K562 (cell line): Measurements from ENCODE around the gene VNN1. TPM values are rescaled to one million over a fixed set of nuclear protein-coding genes. Genes with fewer than 3 reads are reported as not detected.

Source experiments
- ATAC-seq: fragments of 200-7000 bp; cut with Tn5 transposase; 3 replicates; pipeline ENCODE4 v1.9.1; 2020; ENCODE audit warnings: moderate library complexity
- BruUV-seq: library from RNA; stranded (reverse); fragments of 400-500 nt; replicated peaks from 2 replicates; lab custom pipeline; 2021; lab: Mats Ljungman, UMichigan
- CTCF ChIA-PET: fragments of 300-600 bp; formaldehyde crosslinking; extraction: SDS; loops from one replicate; lab custom pipeline; 2021; ENCODE audit warnings: low intra/inter-chr PET ratio; lab: Yijun Ruan, JAX
- POLR2A ChIA-PET: fragments of 300-600, 350-650 bp; sonication (Branson Sonifier 250); formaldehyde crosslinking; extraction: SDS; loops from one replicate; lab custom pipeline; 2021; ENCODE audit warnings: antibody characterized with exemption, inconsistent platforms; lab: Yijun Ruan, JAX
- DNase-seq, 4 experiments: peaks; one replicate each; pipeline versions ENCODE4 v3.0.0 to v3.0.0-alpha.2; 2011 to 2018; ENCODE audit warnings: low spot score in 3 of 4, mixed read lengths in 3 of 4; ENCODE audit errors: extremely low read depth in 1 of 4
- FAIRE-seq: peaks from 2 replicates; lab custom pipeline; 2011; peaks lifted over from hg19 to GRCh38; lab: Jason Lieb, UNC
- H2AFZ ChIP-seq: 2 replicates; pipeline ENCODE4 v1.6.0; 2011; ENCODE audit warnings: low read depth, low read length, control low read depth, inconsistent platforms
- H3K27ac ChIP-seq: fragments of 200-600 bp; 3 replicates; pipeline ENCODE4 v1.8.0; 2011; ENCODE audit warnings: low read depth, mild to moderate bottlenecking, control low read depth, inconsistent platforms, low read length, moderate library complexity, mixed read lengths; ENCODE audit errors: extremely low read depth
- H3K27me3 ChIP-seq, 2 experiments: fragments of 300-600 bp in 1 of 2; 2 replicates in 1 of 2; 3 replicates in 1 of 2; pipeline versions ENCODE4 v1.6.0 to v1.8.0; 2011; ENCODE audit warnings: inconsistent platforms in 2 of 2, low read length in 2 of 2, mild to moderate bottlenecking in 1 of 2, mixed read lengths in 1 of 2, moderate library complexity in 1 of 2; ENCODE audit not compliant: control insufficient read depth in 2 of 2, insufficient read depth in 2 of 2
- H3K36me3 ChIP-seq: fragments of 300-600 bp; 3 replicates; pipeline ENCODE4 v1.8.0; 2011; ENCODE audit warnings: mild to moderate bottlenecking, low read length, inconsistent platforms; ENCODE audit not compliant: control insufficient read depth, insufficient read depth
- H3K4me1 ChIP-seq, 2 experiments: fragments of 200-600 bp in 1 of 2; replicated peaks in 1 of 2; 2 replicates in 1 of 2; 3 replicates in 1 of 2; pipeline versions ENCODE4 v1.5.1 to v1.8.0; 2011; ENCODE audit warnings: inconsistent platforms in 2 of 2, low read length in 2 of 2, mild to moderate bottlenecking in 1 of 2, mixed read lengths in 1 of 2, moderate library complexity in 1 of 2; ENCODE audit not compliant: control insufficient read depth in 2 of 2, insufficient read depth in 2 of 2
- H3K4me2 ChIP-seq: 2 replicates; pipeline ENCODE4 v1.6.1; 2011; ENCODE audit warnings: low read length, control low read depth, inconsistent platforms, mixed read lengths; ENCODE audit not compliant: insufficient read depth
- H3K4me3 ChIP-seq: fragments of 200-600 bp; sonication (generic), shearing (Covaris generic); 2 replicates; pipeline ENCODE4 v1.5.1; 2016; ENCODE audit warnings: control low read depth, inconsistent platforms
- H3K79me2 ChIP-seq: fragments of 200-600 bp; 3 replicates; pipeline ENCODE4 v1.8.0; 2011; ENCODE audit warnings: low read length, inconsistent platforms; ENCODE audit not compliant: control insufficient read depth, insufficient read depth
- H3K9ac ChIP-seq, 2 experiments: 2 replicates each; pipeline versions ENCODE4 v1.6.0 to v1.6.1; 2011; ENCODE audit warnings: low read depth in 2 of 2, low read length in 2 of 2, control low read depth in 1 of 2, inconsistent platforms in 1 of 2, mild to moderate bottlenecking in 1 of 2, mixed read lengths in 1 of 2; ENCODE audit not compliant: insufficient read depth in 1 of 2
- H3K9me1 ChIP-seq: one replicate; pipeline ENCODE4 v1.6.0; 2011; ENCODE audit warnings: inconsistent platforms, mild to moderate bottlenecking, low read length, moderate library complexity; ENCODE audit not compliant: control insufficient read depth, insufficient read depth
- H3K9me3 ChIP-seq: replicated peaks from 2 replicates; pipeline ENCODE4 v1.5.1; 2011; ENCODE audit warnings: low read depth, low read length, inconsistent platforms; ENCODE audit not compliant: control insufficient read depth, insufficient read depth
- H4K20me1 ChIP-seq: replicated peaks from 2 replicates; pipeline ENCODE4 v1.6.1; 2011; ENCODE audit warnings: low read length, inconsistent platforms, mixed read lengths; ENCODE audit not compliant: control insufficient read depth, insufficient read depth
- ADNP ChIP-seq: fragments of 200-800 bp; sonication (Bioruptor generic); IDR thresholded peaks from 2 replicates; pipeline ENCODE4 v1.6.1; 2016; ENCODE audit warnings: missing genetic modification characterization, missing compliant biosample characterization
- BRD9 ChIP-seq: fragments of 450-650 bp; IDR thresholded peaks from 2 replicates; pipeline ENCODE4 v1.6.1; 2018; ENCODE audit warnings: low read depth; ENCODE audit not compliant: partially characterized antibody
- CHD1 ChIP-seq: fragments of 200-600 bp; sonication (generic); IDR thresholded peaks from one replicate; pipeline ENCODE4 v1.6.1; 2012; ENCODE audit warnings: mild to moderate bottlenecking, moderate library complexity, low read length, inconsistent platforms
- CSDE1 ChIP-seq, 2 experiments: fragments of 450-650 bp; IDR thresholded peaks; 2 replicates each; pipeline ENCODE4 v1.6.1; 2016; ENCODE audit warnings: mild to moderate bottlenecking in 1 of 2
- DIDO1 ChIP-seq: fragments of 450-650 bp; IDR thresholded peaks from 2 replicates; pipeline ENCODE4 v1.6.1; 2016; ENCODE audit warnings: low read depth, missing biosample characterization, missing genetic modification characterization
- DLX4 ChIP-seq: fragments of 250-450 bp; sonication (Bioruptor Pico); IDR thresholded peaks from 2 replicates; pipeline ENCODE4 v1.6.1; 2021; ENCODE audit warnings: mild to moderate bottlenecking
- FUS ChIP-seq: fragments of 200-400 bp; formaldehyde crosslinking; optimal IDR thresholded peaks from 2 replicates; pipeline ENCODE3; 2017; ENCODE audit warnings: low read depth, low read length
- HDAC2 ChIP-seq: fragments of 450-650 bp; IDR thresholded peaks from 2 replicates; pipeline ENCODE4 v1.6.1; 2016; ENCODE audit warnings: mild to moderate bottlenecking
- MIER1 ChIP-seq: fragments of 450-650 bp; IDR thresholded peaks from 2 replicates; pipeline ENCODE4 v1.6.1; 2016; ENCODE audit warnings: antibody characterized with exemption, mild to moderate bottlenecking, low read depth
- NCOA1 ChIP-seq: fragments of 450-650 bp; IDR thresholded peaks from 2 replicates; pipeline ENCODE4 v1.6.1; 2016; ENCODE audit warnings: low read depth
- NFATC3 ChIP-seq: fragments of 450-650 bp; IDR thresholded peaks from 2 replicates; pipeline ENCODE4 v1.6.1; 2017; ENCODE audit warnings: mild to moderate bottlenecking
- RBBP5 ChIP-seq: fragments of 200-600 bp; sonication (generic); IDR thresholded peaks from 2 replicates; pipeline ENCODE4 v1.6.1; 2012; ENCODE audit warnings: borderline replicate concordance, mild to moderate bottlenecking, low read length, control low read depth, inconsistent platforms; ENCODE audit not compliant: insufficient read depth, poor library complexity, severe bottlenecking
- RCOR1 ChIP-seq, 2 experiments: IDR thresholded peaks; 2 replicates each; pipeline ENCODE4 v1.6.1; 2012; ENCODE audit warnings: low read depth in 2 of 2, low read length in 2 of 2, borderline replicate concordance in 1 of 2, improper control_type of control experiment in 1 of 2
- U2AF2 ChIP-seq: fragments of 200-400 bp; formaldehyde crosslinking; optimal IDR thresholded peaks from 2 replicates; pipeline ENCODE3; 2017; ENCODE audit warnings: low read depth, mild to moderate bottlenecking, low read length
- ZNF24 ChIP-seq: fragments of 450-650 bp; IDR thresholded peaks from 2 replicates; pipeline ENCODE4 v1.6.1; 2016
- ZNF324 ChIP-seq: fragments of 250-450 bp; sonication (Bioruptor Pico); IDR thresholded peaks from 2 replicates; pipeline ENCODE4 v1.4.0; 2020; ENCODE audit warnings: mild to moderate bottlenecking
- ZNF551 ChIP-seq: fragments of 250-450 bp; sonication (Bioruptor Pico); IDR thresholded peaks from 2 replicates; pipeline ENCODE4 v1.5.0; 2021; ENCODE audit warnings: mild to moderate bottlenecking, moderate library complexity
- ZNF785 ChIP-seq: fragments of 250-450 bp; sonication (Bioruptor Pico); IDR thresholded peaks from 2 replicates; pipeline ENCODE4 v1.4.0; 2020; ENCODE audit warnings: mild to moderate bottlenecking
- WGBS: fragments of 100-300 bp; shearing (Covaris generic); methylation state at CpG from one replicate; pipeline ENCODE4 v1.1.6; 2016; ENCODE audit warnings: low coverage, mixed read lengths; ENCODE audit not compliant: insufficient coverage; ENCODE audit errors: missing lambda C conversion rate; 5-methylcytosine and 5-hydroxymethylcytosine counted together
- in situ Hi-C: fragments of 300-500 bp; cut with MboI; formaldehyde crosslinking; loops from 4 replicates; pipeline ENCODE4 v1.15.0; 2018; ENCODE audit warnings: inconsistent platforms, mixed read lengths
- intact Hi-C: fragments of 100-400 bp; cut with micrococcal nuclease; formaldehyde crosslinking; loops from 2 replicates; pipeline ENCODE4 v1.14.2; 2022
- polyA plus RNA-seq, 8 experiments: library from polyadenylated mRNA; depleted of rRNA in 4 of 8; stranded (reverse) in 5 of 8; unstranded in 3 of 8; fragments of >200 nt; fragmentation: Nextera tagmentation in 2 of 8; fragmentation: Illumina TruSeq in 1 of 8; extraction: Ambion mirVana in 2 of 8; extraction: Trizol in 1 of 8; gene quantifications; 2 replicates each; pipeline versions ENCODE4 v1.2.1 to v1.2.3, GENCODE V29; 2011 to 2014; ENCODE audit warnings: inconsistent platforms in 1 of 8, missing spikeins in 1 of 8
- total RNA-seq, 7 experiments: library from RNA; depleted of rRNA in 6 of 7; stranded (reverse); fragments of >200 nt in 6 of 7; fragmentation: Illumina TruSeq in 2 of 7; extraction: Trizol in 2 of 7; gene quantifications; 2 replicates each; pipeline versions ENCODE4 v1.2.1 to v1.2.3, GENCODE V29; 2011 to 2021; ENCODE audit warnings: low replicate concordance in 1 of 7
- TF ChIP-seq, protein P1 (sequence below): fragments of 450-650 bp; IDR thresholded peaks from 2 replicates; pipeline ENCODE4 v1.7.1; 2018; ENCODE audit warnings: mild to moderate bottlenecking, low read depth; ENCODE audit not compliant: partially characterized antibody

Gene VNN1
- total and polyA plus RNA-seq, 9 of the 15 experiments (the other 6 are each of a cell fraction or from before 2014, with no cell fraction given): not detected

DNA sequence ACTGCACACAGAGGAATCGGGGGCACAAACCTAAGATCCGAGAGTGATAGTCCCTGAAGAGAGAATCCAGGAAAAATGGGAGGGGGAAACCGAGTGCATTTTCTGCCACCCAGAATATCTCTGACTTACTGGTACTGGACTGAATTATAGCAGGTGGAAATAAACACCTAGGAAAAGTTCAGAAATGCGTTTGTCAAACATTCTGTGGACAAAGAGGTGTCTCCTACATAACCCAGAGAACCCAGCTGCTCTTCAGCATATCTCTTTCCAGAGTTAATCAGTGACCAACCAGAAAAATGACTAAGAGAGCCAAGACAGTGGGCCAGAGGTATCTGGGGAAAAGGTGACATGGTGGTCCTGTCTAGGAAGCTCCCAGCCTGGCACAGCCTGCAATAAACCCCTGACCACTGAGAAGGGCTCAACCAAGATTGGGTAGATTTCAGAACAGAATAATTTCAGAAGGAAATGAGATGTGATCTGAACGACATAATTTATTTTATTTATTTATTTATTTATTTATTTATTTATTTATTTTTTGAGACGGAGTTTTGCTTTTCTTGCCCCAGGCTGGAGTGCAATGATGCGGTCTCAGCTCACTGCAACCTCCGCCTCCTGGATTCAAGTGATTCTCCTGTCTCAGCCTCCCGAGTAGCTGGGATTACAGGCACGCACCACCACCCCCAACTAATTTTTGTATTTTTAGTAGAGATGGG, 6.0 kb upstream of the VNN1 start:
- Histone ChIP-seq H3K27ac (no peak overlapping the region), H3K36me3 (no peaks in the 10 kb centered on the region), H2AFZ (no peak overlapping the region), H3K9me1 (no peaks in the 10 kb centered on the region), H3K9me3 (no peaks in the 10 kb centered on the region), H3K4me2 (no peak overlapping the region), H3K27me3 (peaks cover 3 to 28% of the 10 kb centered on the region in 2 experiments; a peak in 2 of 5 replicates), H3K9ac (no peak overlapping the region), H3K4me3 (no peak overlapping the region)
- 5% methylated on average over 10 of the region's 10 CpGs for WGBS
- BruUV-seq: no TSS peak
- no peak for FAIRE-seq
- CTCF ChIA-PET: no interaction called here
- no peak for ATAC-seq
- no peak for DNase-seq
- in situ Hi-C loops: no loop called here
- TF ChIP-seq RCOR1 (IDR thresholded peaks at IDR 0.05; ENCODE audit: borderline replicate concordance in 1 of 2, low read depth in 2 of 2, low read length in 2 of 2) (no peak), ADNP (tag) (no peak), NCOA1 (no peak), ZNF551 (CRISPR knock-in tag) (no peak), BRD9 (no peak), ZNF24 (no peak), DLX4 (CRISPR knock-in tag) (no peak), CHD1 (no peak), MIER1 (no peak), RBBP5 (no peak), HDAC2 (no peak), CSDE1 (IDR thresholded peaks at IDR 0.05) (no peak), NFATC3 (no peak), DIDO1 (tag) (no peak), FUS (no peak), ZNF324 (CRISPR knock-in tag) (no peak), U2AF2 (no peak), ZNF785 (CRISPR knock-in tag) (no peak)
- TF ChIP-seq, protein P1, sequence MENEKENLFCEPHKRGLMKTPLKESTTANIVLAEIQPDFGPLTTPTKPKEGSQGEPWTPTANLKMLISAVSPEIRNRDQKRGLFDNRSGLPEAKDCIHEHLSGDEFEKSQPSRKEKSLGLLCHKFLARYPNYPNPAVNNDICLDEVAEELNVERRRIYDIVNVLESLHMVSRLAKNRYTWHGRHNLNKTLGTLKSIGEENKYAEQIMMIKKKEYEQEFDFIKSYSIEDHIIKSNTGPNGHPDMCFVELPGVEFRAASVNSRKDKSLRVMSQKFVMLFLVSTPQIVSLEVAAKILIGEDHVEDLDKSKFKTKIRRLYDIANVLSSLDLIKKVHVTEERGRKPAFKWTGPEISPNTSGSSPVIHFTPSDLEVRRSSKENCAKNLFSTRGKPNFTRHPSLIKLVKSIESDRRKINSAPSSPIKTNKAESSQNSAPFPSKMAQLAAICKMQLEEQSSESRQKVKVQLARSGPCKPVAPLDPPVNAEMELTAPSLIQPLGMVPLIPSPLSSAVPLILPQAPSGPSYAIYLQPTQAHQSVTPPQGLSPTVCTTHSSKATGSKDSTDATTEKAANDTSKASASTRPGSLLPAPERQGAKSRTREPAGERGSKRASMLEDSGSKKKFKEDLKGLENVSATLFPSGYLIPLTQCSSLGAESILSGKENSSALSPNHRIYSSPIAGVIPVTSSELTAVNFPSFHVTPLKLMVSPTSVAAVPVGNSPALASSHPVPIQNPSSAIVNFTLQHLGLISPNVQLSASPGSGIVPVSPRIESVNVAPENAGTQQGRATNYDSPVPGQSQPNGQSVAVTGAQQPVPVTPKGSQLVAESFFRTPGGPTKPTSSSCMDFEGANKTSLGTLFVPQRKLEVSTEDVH: no peak
- TF ChIP-seq, all 486 proteins: peak for 0
- intact Hi-C loops: loop anchor here (5.0 kb wide), 1 partner anchor 48 kb away; no protein-coding TSS in a partner anchor
- Histone ChIP-seq H3K79me2 (no peaks in the 10 kb centered on the region), H4K20me1 (no peaks in the 10 kb centered on the region), H3K4me1 (no peaks in the 10 kb centered on the region)
- POLR2A ChIA-PET: interaction anchor here (0.6 kb wide), 2 partner anchors 74 to 110 kb away, joined by 3 to 4 read pairs; no protein-coding TSS in a partner anchor
